GM13977 (cell line): Measurements from ENCODE around the gene SHFL.

Experiments used
- DNase-seq: peaks from one replicate; pipeline ENCODE4 v3.0.0; 2012; ENCODE audit warnings: low spot score
- CTCF ChIP-seq: IDR thresholded peaks from 2 replicates; pipeline ENCODE4 v1.5.1; 2012; ENCODE audit warnings: mild to moderate bottlenecking, control low read depth; ENCODE audit not compliant: insufficient read depth; ENCODE audit errors: extremely low read depth, missing control alignments
- in situ Hi-C: fragments of 300-500 bp; cut with MboI; formaldehyde crosslinking; loops from one replicate; pipeline ENCODE4 v1.12.0; 2022; ENCODE audit warnings: low sequenced_read_pairs, low pct_unique_long_range_greater_than_20kb, mixed read lengths, inconsistent platforms; ENCODE audit not compliant: unreplicated experiment

The SHFL gene

DNA sequence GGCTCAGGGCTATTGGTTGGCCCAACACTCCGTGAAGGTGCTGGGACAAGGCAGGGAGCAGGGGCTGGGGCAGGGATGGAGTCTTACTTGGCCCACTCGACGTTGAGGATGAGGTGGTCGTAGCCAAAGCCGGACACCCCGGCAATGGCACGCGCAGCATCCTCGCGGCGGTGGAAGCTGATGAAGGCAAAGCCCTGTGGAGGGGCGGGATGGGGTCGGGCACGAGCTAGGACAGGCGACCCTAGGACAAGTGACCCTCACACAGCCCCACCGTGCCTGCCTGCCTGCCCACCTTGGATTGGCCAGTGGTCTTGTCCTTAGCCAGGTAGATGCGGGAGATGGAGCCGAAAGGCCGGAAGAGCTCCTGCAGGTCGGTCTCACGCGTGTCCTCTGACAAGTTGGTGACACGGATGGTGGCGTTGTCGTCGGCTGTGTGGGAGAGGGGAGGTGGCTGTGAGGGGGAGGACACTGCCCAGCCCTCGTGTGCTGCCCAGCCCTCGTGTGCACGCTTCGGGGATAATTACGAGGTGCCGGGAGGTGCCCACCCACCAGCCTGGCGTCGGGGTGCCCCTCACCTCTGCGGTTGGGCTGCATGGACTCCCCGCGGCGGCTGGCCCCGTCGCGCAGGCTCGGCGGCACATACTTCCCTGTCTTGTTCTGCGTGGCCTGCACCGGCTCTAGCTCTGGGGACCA lies 29.4 kb downstream of the SHFL start:
- TF ChIP-seq CTCF: no peak
- DNase-seq: no peak
- in situ Hi-C loops: no loop called here

DNA sequence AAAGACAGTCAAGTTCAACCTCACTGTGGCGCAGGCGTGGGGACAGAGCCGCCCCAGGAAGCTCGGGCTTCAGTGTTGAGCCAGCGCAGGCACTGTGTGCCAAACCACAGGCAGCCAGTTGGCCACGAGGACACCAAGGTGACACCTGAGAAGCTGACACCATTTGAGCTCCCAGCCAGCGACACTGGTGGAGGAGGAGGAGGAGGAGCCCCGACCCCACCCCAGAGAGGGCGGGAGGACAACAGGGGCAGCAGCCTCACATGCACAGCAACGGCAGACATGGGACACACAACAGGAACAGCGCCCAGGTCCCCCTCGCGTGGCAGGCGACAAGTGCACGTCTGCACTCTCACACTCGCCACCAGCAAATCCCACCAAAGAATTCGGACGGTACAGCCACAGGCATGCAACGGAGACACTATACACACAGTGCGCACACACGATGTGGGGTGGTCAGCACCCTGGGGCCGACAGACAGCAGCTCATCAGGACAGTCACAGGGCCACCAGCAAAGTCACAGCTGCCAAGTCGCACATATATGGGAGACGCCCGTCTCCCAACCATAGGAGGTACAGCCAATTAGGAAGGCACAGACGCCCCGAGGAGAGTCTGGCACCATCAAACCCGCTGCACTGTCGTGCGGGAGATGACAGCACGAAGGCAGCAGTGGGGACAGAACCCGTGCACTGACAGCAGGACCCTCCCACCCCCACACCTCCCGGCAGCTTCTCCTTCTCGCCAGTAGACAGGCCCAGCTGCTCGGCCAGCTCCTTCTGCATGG lies 30.2 kb downstream of the SHFL start:
- in situ Hi-C loops: no loop called here
- no peak for TF ChIP-seq CTCF
- DNase-seq: no peak

DNA sequence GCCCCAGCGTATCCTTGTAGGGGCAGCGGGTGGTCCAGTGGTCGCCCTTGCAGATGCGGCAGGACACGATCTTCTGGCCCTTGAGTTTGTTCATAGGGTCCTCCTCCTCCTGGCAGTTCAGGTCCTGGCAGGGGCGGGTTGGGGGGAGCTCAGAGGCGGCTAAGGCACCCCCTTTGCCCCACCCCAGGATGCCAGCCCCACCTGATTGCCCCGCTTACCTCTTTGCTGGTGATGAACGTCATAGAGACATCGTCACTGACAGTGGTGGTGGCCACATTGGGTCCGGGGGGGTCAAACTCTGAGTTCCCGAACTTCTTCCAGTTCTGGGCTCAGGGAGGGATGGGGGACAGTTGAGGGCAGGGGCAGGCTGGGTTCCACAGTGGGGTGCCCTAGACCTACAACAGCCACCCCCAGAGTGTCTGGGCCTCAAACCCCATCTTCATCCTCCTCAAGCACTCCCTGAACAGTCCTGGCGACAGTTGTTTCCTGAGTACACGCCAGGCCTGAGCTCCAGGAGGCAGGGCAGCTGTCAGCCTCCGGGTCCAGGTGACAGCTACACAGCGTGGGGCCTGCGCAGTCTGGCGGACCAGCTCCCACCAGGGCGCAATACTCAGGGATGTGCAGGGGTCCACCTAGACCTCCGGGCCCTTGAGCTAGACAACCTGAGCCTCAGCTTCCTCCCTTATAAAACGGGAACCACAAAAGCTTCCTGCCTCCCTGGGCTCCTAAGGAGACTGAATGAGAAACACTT lies 30.9 kb downstream of the SHFL start:
- in situ Hi-C loops: no loop called here
- no peak for DNase-seq
- no peak for TF ChIP-seq CTCF

GRCh38 chr19:10118960-10119359 lies 32.8 kb downstream of the SHFL start:
- in situ Hi-C loops: no loop called here
- no peak for TF ChIP-seq CTCF

GRCh38 chr19:10120538-10121189 lies 34.5 kb downstream of the SHFL start:
- TF ChIP-seq CTCF: no peak
- in situ Hi-C loops: no loop called here
- DNase-seq: no peak

More at GRCh38 chr19:10118960-10119359, 32.8 kb downstream of the SHFL start:
- DNase-seq: no peak

- in situ Hi-C loops: no loop called here
- no peak for TF ChIP-seq CTCF
- DNase-seq: no peak
Observed at GRCh38 chr19:10122045-10122444, 35.9 kb downstream of the SHFL start.
